Hematopoietic multipotent progenitor cell treated with erythropoietin and hydrocortisone succinate and interleukin-3 and kit ligand, for 17 days (in vitro differentiated cells): ENCODE measurements around the gene C20orf144.

Experiments
- DNase-seq: peaks from one replicate; pipeline ENCODE4 v3.0.0-alpha.2; 2015; ENCODE audit warnings: low spot score

The C20orf144 gene

DNA sequence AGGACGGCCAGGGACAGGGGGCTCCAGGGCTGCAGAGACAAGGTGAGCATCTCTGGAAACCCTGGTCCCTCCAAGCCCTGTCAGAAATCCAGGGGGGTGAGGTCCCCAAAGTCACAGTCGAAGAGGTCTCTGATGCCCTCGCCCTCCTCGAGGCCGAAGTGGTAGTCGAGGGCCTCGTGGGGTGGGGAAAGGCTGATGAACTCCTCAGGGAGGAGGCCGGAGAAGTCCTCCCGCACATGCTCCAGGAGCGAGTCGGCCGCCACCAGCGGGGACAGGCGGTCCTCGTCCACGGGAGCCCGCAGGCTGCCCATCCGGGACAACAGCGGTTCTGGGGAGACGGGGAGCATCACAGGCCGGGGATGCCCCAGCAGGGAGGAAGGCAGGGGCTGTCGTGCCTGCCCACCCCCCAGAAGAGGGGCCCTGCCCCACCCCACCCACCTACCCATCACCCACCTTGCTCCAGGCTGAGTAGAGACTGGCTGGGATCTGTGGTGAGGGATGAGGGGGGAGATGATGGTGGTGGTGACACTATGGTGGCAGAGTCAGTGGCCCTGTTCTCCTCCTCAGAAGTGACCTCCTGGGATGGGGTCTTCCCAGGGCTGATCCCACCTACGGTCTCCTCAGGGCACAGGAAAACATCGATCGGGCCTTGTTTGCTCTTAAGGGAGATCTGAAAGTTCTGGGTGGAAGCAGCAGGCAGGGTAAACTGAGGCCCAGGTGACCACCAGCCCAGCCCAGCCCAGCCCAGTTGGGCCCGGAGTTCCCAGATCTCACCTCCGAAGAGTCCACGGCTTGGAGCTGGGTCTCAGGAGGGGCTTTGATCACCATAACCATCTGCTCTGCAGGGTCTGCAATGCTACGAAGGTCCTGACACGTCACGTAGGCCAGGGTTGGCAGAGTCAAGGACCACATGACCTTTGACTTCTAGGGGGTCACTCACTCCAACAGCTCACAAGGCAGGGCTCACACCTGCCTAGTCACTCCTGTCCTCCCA lies 14.8 kb downstream of the C20orf144 start:
- DNase-seq, result no peak

DNA sequence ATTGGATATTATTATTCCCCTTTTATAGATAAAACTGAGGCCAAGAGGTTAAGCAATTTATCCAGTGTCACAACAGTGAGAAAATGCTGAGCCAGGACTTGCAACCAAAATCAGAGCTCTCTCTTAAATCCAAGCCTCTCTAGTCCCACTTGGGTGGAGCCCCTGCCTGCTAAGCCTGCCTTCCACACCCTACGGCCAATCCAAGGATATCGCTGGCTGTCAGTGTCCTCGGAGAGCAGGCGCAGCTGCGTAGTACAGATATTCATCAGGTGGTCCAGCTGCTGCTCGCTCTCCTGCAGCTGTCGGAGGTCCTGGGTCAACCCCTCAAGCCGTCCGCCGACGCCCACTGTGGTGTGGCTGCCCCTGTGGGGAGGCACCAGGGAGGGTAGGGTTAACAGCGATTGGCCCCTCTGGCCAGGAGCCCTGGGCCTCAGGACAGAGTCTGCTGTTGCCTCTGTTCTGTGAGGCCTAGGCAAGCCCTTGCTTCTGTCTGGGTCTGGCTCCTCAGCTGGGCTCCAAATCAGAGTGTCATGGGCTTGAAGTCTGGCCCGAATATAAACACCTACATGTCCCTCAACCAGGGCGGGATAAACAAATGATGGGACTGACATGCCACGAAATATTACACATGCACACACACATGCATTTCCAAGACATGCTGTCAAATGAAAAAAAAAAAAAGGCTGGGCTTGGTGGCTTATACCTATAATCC lies 16.0 kb downstream of the C20orf144 start:
- no peak for DNase-seq

DNA sequence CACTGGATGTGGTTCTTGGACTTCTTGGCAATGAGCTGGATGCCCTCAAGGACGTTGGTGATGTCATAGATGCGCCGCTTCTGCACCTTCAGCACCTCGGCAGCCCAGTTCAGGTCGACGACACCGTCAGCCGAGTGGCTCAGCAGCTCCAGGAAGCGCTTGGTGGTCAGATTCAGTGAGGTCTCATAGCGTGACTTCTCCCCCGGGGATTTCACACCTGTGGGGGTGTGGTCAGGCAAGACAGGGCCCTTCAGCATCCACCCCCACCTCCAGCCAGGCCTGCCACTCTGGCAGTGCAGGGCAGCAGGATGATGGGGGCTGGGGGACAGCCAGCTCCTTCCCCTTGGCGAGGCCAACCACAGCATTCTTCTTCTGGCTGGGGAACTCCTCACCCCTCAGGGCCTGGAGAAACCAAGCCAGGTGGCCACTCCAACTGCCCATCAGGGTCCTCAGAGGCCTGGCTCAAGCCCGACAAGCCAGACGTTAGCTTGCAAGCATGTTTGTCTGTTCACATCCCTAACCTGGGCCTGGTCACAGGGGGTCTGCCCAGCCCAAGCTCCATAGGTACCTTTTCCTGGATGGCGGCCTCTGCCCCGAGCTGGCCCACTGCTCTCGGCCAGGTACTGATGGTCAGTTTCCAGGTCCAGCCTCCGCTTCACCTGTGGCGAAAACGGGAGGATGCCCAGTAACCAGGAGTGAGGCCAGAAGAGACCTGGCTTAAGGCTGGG lies 17.8 kb downstream of the C20orf144 start:
- no peak for DNase-seq

DNA sequence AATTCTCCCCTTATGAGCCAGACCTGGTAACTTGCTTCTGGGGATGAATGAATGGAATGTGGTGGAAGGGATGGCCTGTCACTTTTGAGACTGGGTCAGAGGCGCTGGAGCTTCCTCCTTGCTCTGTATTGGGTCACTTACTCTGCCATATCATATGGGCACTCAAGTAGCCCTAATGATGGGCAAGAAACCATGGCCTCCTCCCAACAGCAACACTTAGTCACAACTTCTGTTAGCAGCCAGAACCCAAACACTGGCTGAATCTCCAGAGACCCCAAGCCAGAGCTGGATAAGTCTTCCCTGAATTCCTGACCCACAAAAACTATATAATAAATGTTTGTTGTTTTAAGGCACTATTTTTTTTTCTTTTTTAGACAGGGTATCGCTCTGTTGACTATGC lies 18.6 kb downstream of the C20orf144 start:
- DNase-seq, result no peak

GRCh38 chr20:33681288-33681687 lies 19.2 kb downstream of the C20orf144 start:
- DNase-seq, result no peak

- no peak for DNase-seq
Observed at GRCh38 chr20:33681728-33682353, 19.7 kb downstream of the C20orf144 start.

GRCh38 chr20:33684533-33685327 lies 22.6 kb downstream of the C20orf144 start:
- DNase-seq, result no peak

GRCh38 chr20:33685328-33686099 lies 23.4 kb downstream of the C20orf144 start:
- DNase-seq, result peak; percentile 57

DNA sequence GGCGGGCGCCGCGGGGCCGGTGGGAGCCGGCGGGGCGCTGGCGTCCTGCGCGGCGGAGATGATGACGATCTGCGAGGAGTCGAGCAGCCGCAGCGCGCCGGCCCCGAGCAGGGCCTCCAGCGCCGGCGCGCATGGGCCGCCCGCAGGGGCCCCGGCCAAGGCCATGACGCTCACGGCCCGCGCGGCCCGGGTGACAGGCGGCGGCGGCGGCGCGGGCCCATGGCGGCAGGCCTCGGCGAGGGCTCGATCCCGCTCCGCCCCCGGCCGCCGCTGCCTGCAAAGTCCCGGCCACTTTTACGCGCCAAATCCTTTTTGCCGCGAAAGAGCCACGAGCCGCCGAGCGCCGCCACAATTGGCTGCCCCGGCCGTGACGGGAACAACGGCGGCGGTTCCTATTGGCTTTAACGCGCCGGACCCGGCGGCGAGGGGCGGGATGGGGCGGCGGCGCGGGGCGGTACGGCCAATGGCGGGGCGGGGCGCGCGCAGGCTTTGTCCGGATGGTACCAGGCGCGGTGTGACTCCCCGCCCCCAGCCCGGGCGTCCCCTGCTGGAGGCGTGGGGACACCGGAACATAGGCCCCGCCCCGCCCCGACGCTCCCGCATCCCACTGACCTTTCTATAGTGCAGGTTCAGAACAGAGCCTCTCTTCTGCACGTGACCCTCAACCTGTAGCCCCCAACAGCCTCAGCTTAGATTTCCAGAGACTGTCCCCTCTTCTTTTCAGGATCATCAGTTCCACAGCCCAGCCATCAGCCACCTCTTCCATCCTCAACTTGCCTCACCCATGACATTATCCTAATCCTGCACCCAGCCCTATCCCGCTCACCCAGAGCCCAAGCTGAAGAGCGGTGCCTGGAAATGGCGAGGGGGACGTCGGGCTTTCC lies 24.2 kb downstream of the C20orf144 start, which contains the start of gene E2F1:
Gene E2F1, minus strand, starts transcription at position 286 of the 884 bp plus-strand sequence. Its CDS starts 121 bp downstream, at position 165.
- peak; percentile 88 for DNase-seq

DNA sequence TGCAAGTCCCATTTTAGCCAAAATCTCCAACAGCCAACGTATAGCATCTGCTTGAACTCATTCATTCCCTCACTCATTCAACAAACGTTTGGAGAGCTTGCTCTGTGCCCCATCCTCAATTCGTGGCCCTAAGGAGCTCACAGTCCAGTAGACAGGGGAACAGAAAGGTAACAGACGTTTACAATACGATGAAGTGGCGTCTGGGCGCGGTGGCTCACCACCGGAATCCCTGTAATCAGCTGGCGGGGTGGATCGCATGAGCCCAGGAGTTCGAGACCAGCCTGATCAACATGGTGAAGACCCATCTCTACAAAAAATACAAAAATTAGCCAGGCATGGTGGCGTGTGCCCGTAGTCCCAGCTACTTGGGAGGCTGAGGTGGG lies 24.8 kb downstream of the C20orf144 start:
- DNase-seq, result no peak

GRCh38 chr20:33687370-33687915 lies 25.3 kb downstream of the C20orf144 start:
- DNase-seq, result no peak

DNA sequence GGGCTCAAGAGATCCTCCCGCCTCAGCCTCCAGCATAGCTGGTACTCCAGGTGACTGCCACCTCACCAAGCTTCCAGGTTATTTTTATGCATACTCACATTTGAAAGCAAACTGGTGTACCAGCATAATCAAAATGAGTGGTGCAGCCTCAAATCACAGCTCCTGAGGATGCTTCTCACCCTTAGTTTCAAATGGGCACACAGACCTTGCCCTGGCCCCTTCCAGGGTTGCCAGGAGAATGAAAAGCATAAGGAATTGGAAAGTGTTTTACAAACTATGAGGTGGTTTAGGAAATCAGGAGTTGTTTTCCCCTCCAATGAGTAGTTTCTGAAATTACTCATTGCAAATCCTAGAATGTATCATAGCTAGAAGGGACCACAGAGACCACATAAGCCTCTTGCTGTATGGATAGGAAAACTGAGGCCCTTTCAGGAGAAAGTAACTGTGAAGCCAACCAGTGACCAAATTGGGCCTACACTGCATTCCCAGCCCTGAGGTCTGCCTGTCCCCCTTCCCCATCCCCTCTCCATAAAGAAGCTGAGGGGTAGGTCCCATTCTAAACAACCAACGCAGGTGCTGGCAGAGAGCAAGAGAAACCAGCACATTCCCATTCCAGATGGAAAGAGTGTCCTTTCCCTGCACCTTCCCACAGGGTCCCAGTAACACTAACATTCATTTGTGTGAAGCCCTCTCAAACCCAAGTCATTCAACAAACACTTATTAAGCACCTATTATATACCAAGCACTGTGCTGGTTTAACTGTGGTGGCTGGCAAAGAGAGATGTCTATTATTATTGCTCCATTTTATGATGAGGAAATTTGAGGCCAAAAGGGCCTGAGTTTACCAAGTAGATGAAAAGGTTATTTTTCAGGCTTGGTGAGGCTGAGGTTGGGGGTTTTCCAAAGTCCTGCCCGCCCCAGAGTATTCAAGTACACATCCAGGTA lies 26.1 kb downstream of the C20orf144 start:
- peak; percentile 18 for DNase-seq

GRCh38 chr20:33688938-33689424 lies 26.9 kb downstream of the C20orf144 start:
- DNase-seq, result peak; percentile 81

GRCh38 chr20:33689493-33689892 lies 27.4 kb downstream of the C20orf144 start:
- DNase-seq, result no peak

GRCh38 chr20:33689973-33690372 lies 27.8 kb downstream of the C20orf144 start:
- peak; percentile 67 for DNase-seq

DNA sequence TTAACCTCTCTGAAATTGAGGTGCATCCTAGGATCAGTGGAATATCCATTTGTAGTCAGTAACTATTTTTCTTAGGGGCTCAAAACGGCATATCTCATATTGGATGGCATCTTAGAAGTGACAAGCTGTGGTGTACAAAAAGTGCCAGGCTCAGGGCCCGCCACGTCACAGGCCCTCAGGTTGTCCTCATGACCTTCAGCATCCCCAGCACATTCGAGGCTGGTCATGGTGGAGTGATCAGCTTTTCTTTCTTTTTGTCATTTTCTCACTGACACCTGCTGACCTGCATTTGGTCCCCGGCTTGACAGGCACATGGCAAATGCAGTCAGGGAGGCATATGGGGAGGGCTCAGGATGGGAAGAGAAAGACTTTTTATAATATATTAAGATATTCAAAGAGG lies 31.2 kb downstream of the C20orf144 start:
- DNase-seq, result no peak
